Eye (tissue), 1 donor: Measurements from ENCODE around the gene COL2A1.

Experiments used
- DNase-seq: peaks from one replicate; pipeline ENCODE4 v3.0.0-alpha.2; 2015

The COL2A1 gene

DNA sequence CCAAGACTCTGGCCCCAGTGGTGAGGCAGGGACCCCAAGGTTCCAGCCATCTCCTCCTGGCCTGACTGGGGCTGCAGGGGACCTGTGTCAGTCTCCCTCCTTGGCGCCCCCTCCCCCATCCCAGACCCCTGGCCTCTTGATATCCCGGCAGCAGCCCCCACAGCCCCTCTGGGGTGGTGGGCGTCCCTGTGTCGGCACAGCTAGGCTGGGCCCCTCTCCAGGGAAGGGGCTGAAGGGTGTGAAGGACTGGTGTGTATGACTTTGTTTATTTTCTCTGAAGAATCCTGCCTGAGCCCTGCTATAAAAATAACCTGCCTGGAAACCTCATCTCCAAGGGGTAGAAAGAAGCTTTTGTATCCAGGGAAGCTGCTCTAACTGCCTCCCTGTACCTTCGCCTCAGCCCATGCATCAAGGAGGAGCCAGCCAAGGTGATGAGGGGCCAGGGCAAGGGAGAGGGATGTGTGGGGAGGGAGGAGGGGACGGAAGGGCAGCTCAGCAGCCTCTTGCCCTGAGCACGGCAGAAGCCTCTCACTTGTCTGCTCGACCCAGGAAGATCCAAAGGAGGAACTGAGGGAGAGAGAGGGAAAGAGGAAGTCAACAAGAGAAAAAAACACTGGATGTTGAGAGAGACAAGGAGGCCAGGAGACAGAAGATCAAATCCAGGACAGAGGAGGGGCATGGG, 25.4 kb upstream of the COL2A1 start:
- no peak for DNase-seq

DNA sequence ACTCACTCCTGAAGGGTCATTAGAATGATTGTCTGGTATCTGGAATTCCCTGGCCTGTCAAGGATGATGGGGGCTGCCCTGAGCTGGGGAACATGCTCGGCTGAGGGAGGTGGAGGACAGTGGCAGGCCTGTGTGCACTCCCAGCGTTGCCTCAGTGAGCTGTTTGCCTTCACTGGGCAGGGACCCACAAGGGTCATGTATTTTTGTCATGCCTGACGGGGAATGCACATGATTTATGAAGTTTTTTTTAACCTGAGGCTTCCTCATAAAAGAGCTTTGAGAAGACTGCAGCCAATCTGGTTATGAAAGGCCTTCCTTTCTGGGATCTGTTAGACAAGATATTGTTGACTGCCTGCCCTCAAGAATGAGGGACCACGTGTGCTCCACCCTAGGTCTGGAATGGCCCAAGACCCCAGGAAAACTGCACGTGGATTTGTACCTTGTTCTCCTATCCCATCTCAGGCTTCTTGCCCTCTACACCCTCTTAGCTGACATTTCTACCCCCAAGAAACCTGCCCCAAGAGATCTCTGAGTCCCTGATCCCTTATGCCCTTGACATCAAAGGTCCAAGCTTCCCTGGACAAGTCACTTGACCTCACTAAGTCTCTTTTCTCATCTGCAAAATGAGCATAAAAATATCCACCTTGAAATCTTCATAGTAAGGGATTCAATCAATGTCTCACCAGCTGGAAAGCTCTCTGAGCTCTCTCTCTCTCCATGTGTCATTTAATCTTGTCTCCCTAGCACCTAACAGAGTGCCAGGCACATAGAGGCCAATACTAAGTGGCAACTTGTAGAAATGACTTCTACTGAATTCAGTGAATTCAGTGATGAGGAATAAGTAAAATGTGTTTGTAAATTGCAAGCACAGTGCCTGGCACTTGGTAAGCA, 24.5 kb upstream of the COL2A1 start:
- peak; percentile 68 for DNase-seq

DNA sequence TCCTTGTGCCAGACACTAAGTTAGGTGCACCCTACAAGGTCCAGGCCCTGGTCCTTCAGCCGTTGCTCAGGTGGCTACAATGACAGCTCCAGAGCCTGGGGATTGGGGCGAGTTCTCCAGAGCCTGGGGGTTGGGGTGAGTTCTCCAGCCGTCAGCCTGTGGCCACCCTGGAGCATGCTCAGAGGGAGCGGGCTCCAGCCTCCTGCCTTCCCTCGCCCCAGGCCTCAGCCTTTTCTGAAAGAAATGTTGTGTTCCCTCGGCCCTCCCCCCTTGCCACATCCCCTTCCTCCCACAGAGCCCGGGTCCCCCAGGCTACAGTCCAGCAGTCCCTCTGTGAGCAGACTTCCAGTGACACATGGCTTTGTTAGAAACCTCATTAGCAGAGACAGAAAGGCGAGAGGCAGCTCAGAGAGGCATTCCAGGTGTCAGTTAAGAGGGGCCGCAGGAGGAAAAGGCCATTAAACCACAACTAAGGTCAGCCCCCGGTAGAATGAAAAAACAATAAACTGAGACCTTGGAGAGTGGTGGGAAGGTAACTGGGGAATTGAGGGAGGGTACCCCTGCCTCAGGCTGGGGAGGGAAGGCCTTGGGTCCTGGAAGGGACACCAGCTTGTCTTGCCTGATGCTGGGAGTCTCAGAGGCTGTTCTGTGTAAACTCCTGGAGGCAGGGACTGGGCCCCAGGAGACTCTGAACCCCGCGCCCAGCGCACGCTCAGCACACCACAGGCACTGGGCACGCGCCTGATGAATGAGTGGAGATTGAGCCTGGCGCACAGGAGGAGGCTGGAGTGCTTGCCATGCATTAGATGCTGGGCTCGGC, 23.1 kb upstream of the COL2A1 start:
- peak; percentile 84 for DNase-seq

DNA sequence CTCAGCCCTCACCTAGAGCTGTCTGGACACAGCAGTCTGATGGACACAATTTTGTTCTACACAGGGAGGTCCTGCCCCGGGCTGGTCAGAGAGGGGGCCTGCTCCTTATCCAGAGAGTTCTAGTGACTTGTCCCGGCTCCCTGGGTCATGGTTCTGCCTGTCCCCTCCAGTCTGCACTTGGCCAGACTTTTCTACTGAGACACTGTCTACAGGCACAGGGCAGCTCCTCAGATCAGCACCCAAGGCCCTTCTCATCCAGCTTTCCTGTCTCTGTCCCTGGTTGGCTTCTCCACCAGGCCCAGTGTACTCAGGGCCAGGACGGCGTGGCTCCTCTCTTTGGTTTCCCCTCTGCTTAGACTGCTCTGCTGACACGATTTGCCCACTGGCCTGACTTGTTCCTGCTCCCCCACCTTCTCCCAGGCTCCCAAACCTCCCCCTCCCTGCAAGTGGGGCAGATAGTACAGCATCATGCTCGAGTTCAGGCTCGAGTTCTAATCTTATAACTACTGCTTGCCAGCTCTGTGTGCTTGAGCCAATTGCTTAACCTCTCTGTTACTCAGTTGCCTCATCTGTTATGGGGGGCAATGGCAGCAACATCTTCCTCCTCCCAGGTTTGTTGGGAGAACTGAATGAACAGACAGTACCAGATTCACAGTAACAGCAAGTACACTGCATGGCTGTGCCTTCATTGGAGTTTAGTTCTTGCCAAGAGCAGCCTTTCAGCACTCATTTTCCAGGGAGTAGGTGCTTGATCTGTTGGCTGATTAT, 22.0 kb upstream of the COL2A1 start:
- no peak for DNase-seq

DNA sequence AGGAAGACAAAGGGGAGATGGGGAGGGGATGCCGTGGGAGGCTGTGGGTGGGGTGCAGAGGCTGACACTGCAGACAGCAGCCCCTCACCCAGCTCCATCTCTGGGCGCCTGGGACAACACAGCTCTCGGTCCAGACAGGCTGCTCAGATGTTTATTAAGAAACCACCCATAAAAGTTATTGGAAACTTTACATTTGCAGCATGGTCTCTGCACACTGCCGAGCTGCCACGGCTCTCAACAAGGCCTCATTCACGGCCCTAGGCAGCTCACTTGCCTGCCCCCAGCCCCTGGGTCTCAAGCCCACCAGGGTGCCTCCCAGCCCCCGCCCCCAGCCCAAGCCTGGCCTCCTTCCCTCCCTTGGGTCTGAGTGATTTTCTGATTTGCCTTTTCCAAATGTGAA, 21.0 kb upstream of the COL2A1 start:
- DNase-seq: no peak

DNA sequence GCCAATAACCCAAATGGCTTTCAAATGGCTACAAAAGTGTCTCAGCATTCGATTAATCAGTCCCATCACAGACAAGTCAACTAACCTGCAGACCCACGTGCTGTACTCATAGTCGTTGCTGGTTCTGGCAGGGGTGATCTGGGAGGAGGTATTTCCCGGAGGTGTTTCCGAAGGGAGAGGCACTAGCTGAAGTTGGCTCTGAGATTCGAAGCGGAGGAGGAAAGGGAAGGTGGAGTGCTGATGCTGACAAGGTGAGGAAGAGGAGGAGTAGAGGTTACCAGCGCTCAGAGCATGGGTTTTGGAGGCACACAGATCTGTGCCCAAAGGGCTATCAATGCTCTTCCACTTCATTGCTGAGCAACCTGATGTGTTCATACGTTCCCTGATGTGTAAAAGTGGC, 20.5 kb upstream of the COL2A1 start:
- no peak for DNase-seq

DNA sequence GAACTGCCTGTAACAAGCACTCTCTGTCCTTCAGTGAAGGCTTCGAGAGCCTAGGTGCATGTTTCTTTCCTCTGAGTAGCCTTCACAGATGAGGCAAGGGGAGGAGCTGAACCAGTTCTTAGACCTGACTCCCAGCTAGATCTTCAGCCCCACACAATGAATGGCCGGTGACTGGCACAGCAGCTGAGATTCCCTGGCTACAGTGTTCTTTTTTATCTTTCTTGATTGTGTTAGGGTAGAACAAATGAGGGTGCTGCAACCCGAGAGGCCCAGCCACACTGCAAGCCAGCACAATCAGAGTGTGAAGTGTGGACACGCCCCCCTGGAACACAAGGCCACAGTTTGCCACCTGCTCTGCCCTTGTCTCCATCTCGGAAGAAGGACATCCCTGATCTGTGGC, 19.1 kb upstream of the COL2A1 start:
- peak; percentile 73 for DNase-seq

DNA sequence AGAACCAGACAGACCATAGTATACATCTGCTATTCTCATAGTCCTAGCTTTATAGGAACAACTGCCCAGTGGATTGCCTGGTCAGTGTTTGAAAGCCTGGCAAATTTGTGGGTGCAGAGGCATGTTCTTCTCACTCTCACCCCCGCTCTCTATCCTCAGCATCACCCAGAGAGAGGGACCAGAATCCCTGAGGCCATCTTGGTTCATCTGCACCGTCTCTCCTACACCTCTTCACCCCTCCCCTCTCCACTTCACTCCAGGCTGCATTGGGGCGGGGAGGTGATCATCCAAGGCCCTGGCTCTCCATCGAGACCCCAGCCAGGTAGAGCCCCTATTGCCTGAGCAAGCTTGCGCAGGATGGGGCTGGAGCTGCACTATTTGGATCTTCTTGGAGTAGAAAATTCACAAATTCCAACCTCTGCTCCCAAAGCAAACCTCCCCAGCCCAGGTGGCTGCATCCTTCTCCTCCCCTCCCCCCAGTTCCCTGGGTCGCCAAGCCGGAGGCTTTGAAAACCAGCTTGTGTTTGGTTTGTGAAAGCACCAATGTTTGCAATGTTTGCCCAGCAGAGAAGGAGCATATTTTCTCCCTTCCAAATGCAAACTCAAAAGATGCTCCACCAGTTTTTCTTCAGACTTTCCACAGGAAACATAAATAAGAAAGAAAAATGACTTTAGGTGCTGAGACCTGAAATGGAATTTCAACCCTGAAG, 18.6 kb upstream of the COL2A1 start:
- no peak for DNase-seq

DNA sequence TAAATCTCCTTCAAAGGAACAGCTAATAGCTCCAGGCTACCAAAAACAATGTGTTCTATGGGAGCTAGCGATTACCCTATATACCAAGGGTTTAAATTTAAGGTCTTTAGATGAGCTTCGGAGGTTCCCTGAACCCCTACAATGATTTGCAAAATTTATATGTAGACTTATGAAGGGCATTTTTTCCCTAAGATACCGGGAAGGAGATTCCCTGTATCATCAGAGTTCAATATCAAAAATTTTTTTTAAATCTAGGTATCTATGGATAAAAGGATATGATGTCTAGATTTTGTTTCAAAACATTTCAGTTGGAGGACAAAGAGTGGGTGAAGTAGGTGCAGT, 17.9 kb upstream of the COL2A1 start:
- DNase-seq: no peak

DNA sequence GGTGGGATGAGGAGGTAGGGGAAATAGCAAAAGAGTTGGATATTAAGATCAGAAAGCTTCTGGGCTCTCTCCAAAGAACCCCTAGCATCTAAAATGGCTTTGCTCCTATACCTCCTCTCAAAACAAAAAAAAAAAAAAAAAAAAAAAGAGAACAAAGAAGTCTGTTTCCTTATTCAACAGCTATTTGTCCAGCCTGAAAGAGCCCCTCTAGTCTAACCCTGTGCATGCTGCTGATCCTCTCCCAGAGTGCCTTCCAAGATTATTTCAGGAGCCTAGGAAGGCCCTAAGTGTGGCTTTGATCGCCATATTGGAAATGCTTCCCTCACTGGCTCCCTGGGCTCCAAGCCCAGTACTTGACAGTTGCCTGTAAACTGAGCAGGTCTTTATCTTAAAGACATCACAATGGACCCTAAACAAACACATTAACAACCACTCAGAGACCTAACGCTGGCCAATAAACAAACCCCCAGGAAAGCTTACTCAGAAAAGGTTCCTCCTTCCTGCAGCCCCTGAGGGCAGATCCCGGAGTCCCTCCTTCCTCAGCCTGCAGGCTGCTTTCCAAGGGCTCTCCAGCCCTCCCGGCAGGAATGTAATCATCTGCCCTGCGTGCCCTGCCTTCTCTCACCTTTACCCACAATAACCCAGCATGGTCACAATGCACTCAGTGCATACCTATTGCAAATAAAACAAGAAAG, 17.4 kb upstream of the COL2A1 start:
- DNase-seq: no peak

DNA sequence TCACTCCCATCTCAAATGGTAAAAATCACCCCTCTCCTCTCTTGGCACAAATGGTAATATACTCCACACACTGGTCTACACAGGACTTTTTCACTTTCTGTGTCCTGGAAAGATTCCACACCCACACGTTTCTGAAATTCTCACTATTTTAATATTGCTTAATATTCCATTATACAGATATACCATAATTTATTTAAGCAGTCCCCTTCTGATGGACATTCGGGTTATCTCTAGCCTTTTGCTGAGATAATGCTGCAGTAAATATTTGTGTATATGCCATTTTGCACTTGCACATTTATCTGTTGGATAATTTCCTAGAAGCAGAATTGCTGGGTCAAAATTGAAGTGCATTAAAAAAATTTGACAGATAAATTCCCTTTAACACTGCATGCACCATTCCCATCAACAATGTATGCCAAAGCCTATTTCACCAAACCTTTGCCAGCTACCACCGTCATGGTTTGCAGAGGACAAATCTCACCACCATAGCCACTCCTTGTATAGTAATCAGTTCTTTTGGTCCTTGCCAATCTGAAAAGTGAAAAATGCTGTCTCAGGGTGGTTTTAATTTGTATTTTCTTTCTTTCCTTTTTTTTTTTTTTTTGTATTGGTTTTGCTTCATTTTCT, 15.5 kb upstream of the COL2A1 start:
- DNase-seq: no peak

DNA sequence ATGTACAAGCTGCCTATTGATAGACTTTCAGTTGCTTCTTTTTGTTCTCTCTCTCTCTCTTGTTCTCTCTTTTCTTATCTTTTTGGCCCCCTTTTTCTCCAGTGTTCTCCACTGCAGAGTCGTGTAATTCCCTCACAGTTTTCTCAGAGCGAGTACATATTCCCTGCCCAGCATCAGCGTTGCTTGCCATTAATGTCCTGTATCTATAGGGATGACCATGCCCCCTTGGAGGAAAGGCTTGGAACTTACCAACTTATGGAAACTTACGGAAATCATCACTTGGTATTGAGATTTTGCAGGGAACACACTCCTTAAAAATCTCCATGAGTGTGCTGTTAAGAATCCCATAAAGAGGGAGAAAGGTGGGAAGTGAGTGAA, 14.3 kb upstream of the COL2A1 start:
- no peak for DNase-seq

DNA sequence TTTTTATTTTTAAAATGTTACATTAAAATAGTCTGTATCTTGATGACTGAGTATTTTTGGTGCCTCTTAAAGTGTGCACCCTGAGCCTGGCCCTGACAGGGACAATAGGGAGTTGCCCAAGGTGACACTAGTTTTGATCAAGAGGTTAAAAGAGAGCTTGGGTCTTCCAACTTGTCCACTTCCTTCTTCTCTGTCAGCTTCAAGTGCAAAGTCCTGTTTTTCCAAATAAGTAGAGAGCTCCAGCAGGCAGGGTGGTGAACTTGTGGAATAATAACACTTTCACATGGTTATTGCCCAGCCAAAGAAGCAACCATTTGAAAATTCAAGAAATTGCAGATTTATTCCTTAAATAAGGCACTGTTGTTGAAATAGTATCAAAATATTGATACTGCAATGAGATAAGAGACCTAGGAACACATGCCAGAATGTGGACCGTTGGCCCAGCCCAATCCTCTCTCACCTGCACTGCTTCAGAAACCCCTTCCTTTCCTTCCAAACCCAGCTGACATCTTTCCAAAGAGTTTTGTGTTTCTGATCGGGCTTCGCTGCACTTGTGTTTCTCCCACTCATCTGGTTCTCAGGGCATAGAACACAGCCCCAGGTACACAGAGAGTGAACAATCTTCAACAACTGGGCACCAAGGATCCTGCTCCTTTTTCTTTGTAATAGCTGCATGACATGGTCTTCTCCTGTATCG, 13.8 kb upstream of the COL2A1 start:
- DNase-seq: no peak

DNA sequence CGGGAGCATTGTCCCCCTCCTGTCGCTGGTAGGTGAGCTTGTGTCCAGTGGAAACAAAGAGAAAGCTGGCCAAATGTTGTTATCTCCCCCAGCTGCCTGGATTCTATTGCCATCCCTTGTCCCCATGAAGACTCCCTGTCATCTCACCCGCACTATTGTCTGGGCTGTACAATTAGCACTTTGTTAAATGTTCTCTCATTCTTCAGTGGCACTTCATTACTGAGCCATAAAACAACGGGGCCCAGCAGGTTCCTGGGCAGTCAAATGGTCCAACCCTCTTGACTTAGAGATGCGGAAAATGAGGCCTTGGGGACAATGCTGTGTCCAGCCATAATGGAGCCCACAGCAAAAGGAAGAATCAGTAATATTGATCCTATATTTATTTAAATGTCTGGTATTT, 13.2 kb upstream of the COL2A1 start:
- DNase-seq: peak; percentile 62

DNA sequence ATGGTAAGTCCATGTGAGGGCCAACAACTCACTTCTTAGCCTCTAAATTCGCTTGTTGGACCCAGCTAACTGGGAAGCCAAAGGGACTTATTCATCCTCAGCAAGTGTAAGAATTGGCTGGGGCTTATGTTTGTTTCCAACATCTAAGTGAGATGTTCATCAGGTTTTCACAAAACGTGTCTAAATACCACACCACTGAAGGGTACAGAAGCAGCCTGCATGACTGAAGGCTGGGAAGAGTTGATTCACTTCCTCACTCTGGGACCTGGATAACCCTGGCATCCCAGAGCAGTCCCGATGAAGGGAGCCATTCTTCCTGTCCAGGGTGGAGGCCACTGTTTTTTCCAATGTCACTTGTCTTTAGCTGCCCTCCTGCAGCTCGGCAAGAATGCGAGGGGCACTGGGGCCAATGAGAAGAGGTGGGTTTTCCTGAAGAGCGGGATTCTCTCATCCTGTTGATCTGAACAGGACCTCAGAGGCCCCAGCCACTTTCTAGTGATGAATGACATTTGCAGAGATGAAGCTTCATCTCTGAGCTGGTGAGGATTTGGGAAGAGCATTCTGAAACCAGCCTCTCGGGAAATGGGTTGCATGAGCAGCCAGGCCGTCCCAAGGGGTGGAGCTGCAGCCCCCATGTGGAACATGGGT, 12.2 kb upstream of the COL2A1 start:
- no peak for DNase-seq

DNA sequence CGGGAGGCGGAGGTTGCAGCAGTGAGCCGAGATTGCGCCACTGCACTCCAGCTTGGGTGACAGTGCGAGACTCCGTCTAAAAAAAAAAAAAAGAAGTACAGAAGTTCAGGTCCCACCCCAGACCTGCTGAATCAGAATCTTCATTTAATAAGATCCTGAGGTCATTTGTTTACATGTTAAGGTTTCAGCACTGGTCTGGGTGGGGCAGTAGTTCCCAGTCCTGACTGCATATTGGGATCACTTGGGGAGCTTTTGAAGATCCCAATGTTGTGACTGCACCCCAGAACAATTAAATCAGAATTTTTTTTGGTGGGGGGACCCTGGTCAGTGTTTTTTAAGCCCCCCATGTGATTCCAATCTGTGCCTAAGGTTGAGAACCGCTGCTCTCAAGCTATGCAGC, 11.7 kb upstream of the COL2A1 start:
- DNase-seq: no peak

DNA sequence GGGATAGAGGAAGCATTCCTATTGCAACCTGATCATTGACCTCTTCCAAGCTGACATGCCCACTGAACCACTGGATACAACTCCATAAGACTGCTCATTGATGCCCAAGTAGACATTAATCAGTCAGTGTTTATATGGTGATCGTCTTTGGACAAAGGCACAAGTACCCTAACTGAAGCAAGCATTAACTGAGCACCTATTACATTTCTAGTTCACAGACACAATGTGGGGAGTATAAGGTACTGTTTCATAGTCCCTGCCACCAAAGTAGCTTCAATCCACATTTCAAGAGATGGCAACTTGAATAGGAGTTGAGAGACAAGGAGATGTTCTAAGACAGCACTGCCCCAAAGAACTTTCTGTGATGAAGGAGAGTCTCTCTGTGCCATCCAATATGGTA, 10.9 kb upstream of the COL2A1 start:
- no peak for DNase-seq

DNA sequence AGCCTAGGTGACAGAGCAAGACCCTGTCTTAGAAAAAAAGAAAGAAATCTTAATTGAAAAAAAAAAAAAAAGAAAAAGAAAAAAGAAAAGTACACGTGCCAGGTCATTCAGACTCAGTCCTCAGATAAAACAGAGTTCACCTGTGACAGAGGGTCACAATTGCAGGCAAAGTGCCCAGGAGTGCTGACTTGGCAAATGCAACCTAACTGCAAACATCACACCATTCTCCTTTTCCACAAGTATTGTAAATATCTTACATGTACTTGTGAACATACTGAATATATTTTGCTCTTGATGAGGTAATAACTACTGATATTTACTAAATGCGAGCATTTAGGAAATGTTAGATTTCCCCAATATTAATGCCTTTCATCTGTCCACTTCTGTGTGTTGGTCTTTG, 9.0 kb upstream of the COL2A1 start:
- no peak for DNase-seq

DNA sequence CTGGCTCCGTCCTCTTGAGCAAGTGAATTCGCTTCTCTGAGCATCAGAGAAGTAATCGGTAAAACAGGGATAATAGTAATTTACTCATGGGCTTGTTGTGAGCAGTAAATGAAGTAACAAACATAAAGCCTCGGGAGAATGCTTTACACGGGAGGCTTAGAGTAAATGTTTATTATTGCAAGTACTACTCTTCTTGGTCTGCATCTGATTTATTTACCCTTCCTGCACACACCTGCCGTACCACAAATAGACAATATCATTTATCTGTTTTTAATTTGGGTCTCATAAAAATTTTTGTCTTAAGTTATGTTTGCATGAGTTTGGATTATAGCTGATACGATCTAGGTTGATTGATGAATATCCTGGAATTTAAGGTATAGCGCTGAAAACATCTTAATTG, 7.8 kb upstream of the COL2A1 start:
- no peak for DNase-seq

DNA sequence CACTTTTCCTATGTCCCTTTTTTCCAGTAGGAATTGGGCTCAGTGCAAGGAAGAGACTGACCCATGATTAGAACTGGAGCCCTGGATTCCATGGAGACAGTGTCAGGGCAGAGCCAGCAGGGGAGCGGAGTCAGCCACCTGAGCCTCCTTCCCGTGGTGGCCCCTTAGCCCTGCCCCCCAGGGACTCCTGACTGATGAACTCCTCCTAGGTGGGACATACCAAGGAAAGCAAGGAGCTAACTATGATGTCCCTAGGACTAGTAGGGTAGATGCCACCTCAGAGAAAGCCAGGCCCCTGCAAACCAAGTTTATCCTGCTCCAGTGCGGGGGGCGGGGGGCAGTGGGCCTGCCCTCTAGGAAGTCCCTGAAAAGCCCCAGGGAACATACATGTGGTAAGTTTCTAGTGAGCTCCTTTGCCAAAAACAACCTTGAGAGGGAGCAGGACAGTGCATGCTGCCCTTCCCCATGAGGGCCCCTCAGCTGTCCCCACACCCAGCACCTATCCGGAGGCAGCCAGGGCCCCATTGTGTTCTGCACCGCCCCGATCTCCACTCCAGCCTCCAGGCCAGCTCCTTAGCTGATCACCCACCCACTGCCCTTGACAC, 6.2 kb upstream of the COL2A1 start:
- no peak for DNase-seq
